Prostate gland (tissue), 2 donors: ENCODE measurements around the gene IWS1. TPM values are rescaled to one million over a fixed set of nuclear protein-coding genes. Genes with fewer than 3 reads are reported as not detected.

Experiments used
- DNase-seq: peaks from one replicate; pipeline ENCODE4 v3.0.0-alpha.2; 2019; ENCODE audit warnings: low spot score
- H3K27ac ChIP-seq, 2 donors: fragments of 200-600 bp; sonication (generic); 2 replicates each; pipeline ENCODE4 v1.5.1; 2017 to 2019
- H3K27me3 ChIP-seq: fragments of 200-600 bp; sonication (generic); replicated peaks from 2 replicates; pipeline ENCODE4 v1.5.1; 2019; ENCODE audit not compliant: insufficient read depth
- H3K36me3 ChIP-seq, 2 donors: fragments of 200-600 bp; sonication (generic); 1 replicate in 1 of 2; 2 replicates in 1 of 2; pipeline versions ENCODE4 v1.5.1 to v1.8.1; 2017 to 2019
- H3K4me1 ChIP-seq: fragments of 200-600 bp; sonication (generic); replicated peaks from 2 replicates; pipeline ENCODE4 v1.5.1; 2019
- H3K4me3 ChIP-seq, 2 donors: fragments of 200-600 bp; sonication (generic); 2 replicates each; pipeline ENCODE4 v1.5.1; 2017 to 2019
- H3K9me3 ChIP-seq: fragments of 200-600 bp; sonication (generic); 2 replicates; pipeline ENCODE4 v1.5.1; 2017
- POLR2A ChIP-seq: fragments of 450-650 bp; IDR thresholded peaks from one replicate; pipeline ENCODE4 v1.6.1; 2016; ENCODE audit warnings: antibody characterized with exemption, mild to moderate bottlenecking
- POLR2AphosphoS5 ChIP-seq: sonication (generic); formaldehyde crosslinking; IDR thresholded peaks from one replicate; pipeline ENCODE4 v1.6.1; 2017; ENCODE audit warnings: antibody characterized with exemption
- WGBS: methylation state at CpG from one replicate; pipeline ENCODE4 v1.1.5; 2018; 5-methylcytosine and 5-hydroxymethylcytosine counted together
- intact Hi-C: fragments of 100-400 bp; cut with DNase I; formaldehyde crosslinking; loops from one replicate; pipeline ENCODE4 v1.14.2; 2022
- total RNA-seq, 2 donors: library from RNA; depleted of rRNA; stranded (reverse); fragments of >200 nt; gene quantifications; one replicate each; pipeline ENCODE4 v1.1.0, GENCODE V29; 2016
- TF ChIP-seq, protein P1 (sequence below), 4 experiments: fragments of 200-600 bp in 2 of 4; fragments of 450-650 bp in 2 of 4; sonication (generic) in 2 of 4; IDR thresholded peaks; 1 replicate in 3 of 4; 2 replicates in 1 of 4; pipeline ENCODE4 v1.5.1; 2016 to 2019; ENCODE audit warnings: antibody characterized with exemption in 4 of 4, mild to moderate bottlenecking in 2 of 4, moderate library complexity in 2 of 4

IWS1 gene
- total RNA-seq, 2 donors from 2014 or later = 36.6 to 42.3 TPM

DNA sequence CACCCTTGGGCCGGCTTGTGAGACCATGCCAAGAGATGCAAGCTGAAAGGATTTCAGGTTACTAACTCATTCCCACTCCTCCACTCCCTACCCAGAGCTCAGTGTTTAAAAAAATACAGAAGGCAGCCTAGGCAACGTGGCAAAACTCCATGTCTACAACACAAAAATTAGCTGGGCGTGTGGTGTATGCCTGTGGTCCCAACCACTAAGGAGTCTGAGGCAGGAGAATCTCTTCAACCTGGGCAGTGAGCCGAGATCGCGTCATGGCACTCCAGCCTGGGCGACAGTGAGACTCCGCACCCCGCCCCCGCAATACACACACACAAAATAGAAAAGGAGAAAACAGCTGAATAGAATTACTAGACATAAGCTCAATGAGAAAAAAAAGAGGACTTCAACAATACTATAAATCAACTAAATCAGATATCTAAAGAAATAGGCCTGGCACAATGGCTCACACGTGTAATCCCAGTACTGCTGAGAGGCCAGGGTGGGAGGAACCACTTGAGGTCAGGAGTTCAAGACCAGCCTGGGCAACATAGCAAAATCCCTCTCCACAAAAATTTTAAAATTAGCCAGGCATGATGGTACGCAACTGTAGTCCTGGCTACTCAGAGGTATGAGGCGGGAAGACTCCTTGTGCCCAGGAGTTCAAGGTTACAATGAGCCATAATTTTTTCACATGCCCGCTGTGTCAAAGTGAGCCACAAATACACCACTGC lies 10.1 kb downstream of the IWS1 start:
- DNase-seq = no peak
- WGBS = 71% methylated on average over 14 of the region's 14 CpGs
- intact Hi-C loops = no loop called here
- Histone ChIP-seq H3K36me3 (no peaks in the 10 kb centered on the region), H3K9me3 (no peaks in the 10 kb centered on the region), H3K27me3 (no peaks in the 10 kb centered on the region), H3K4me3 (no peak overlapping the region), H3K4me1 (no peaks in the 10 kb centered on the region), H3K27ac (no peak overlapping the region)
- TF ChIP-seq POLR2AphosphoS5 = no peak
- TF ChIP-seq, protein P1, sequence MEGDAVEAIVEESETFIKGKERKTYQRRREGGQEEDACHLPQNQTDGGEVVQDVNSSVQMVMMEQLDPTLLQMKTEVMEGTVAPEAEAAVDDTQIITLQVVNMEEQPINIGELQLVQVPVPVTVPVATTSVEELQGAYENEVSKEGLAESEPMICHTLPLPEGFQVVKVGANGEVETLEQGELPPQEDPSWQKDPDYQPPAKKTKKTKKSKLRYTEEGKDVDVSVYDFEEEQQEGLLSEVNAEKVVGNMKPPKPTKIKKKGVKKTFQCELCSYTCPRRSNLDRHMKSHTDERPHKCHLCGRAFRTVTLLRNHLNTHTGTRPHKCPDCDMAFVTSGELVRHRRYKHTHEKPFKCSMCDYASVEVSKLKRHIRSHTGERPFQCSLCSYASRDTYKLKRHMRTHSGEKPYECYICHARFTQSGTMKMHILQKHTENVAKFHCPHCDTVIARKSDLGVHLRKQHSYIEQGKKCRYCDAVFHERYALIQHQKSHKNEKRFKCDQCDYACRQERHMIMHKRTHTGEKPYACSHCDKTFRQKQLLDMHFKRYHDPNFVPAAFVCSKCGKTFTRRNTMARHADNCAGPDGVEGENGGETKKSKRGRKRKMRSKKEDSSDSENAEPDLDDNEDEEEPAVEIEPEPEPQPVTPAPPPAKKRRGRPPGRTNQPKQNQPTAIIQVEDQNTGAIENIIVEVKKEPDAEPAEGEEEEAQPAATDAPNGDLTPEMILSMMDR (IDR thresholded peaks at IDR 0.05) = no peak
- no peak for TF ChIP-seq POLR2A

DNA sequence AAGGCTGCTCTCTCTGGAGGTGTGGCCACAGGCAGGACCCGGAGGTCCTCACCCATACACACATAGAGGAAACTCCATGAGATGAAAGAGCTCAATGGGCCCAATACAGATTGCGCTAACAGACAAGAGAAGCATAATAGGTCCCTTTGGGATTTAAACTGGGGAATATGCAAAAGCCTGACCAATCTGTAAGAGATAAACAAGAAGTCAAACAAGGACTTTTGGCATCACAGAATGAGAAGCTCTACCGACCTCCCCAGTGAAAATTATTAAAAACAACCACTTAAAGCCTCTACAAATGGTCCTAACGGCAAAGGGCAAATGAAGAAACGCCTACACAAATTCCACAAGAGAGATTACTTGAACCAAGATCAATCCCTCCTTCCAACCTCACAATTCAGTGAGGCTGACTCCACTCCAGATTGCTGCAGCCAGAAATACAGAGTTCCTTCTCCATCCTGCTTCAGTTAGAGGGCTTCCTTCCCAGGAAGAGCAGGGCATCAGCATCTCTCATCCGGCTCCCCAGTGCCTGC lies 10.8 kb downstream of the IWS1 start:
- Histone ChIP-seq H3K4me3 (no peak overlapping the region), H3K4me1 (no peaks in the 10 kb centered on the region), H3K27me3 (no peaks in the 10 kb centered on the region), H3K27ac (no peak overlapping the region), H3K9me3 (no peaks in the 10 kb centered on the region), H3K36me3 (no peaks in the 10 kb centered on the region)
- WGBS = 65% methylated on average over 6 of the region's 6 CpGs
- DNase-seq = no peak
- intact Hi-C loops = no loop called here
- TF ChIP-seq POLR2A (no peak), POLR2AphosphoS5 (no peak)
- TF ChIP-seq, protein P1 (IDR thresholded peaks at IDR 0.05) = no peak

DNA sequence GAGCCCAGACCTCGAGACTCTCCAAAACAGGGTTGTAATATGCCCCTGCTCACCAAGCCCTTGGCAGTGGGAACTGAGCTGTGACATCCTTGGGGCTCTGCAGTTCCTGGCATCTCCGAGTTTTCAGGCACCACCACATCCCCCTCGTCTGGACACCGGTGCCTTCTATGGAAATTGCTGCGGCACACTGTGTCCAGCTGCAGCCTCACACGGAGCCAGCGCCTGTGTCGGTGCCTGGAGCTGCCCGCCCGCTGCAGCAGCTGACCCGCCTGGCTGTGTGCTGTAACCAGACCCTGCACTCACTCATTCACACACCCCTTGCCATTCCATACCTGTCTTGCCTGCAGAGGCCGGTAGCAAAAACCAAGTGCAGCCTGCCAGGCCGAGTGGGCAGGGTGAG lies 11.8 kb downstream of the IWS1 start:
- H3K4me3 ChIP-seq = no peak overlapping the region
- 84% methylated on average over 13 of the region's 13 CpGs for WGBS
- intact Hi-C loops = no loop called here
- no peaks in the 10 kb centered on the region for H3K36me3 ChIP-seq
- DNase-seq = no peak
- no peaks in the 10 kb centered on the region for H3K9me3 ChIP-seq
- TF ChIP-seq POLR2A (no peak), POLR2AphosphoS5 (no peak)
- TF ChIP-seq, protein P1 (IDR thresholded peaks at IDR 0.05) = no peak
- H3K27me3 ChIP-seq = no peaks in the 10 kb centered on the region
- H3K27ac ChIP-seq = no peak overlapping the region
- no peaks in the 10 kb centered on the region for H3K4me1 ChIP-seq

DNA sequence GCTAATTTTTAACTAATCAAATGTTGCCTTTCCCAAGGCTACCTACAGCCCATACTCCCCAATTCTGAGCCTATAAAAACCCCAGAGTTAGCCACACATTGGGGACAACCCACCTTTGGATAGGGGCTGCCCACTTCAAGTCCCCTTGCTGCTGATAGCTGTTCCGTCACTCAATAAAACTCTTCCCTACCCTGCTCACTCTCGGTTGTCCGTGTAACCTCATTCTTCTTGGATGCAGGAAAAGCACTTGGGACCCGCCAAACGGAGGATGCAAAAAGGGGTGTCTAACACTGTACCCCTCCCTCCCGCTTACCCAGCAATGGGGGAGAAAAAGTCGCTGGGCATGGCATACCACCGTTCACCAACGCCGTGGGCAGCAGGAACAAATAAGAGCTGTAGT lies 12.2 kb downstream of the IWS1 start:
- Histone ChIP-seq H3K27me3 (no peaks in the 10 kb centered on the region), H3K4me1 (no peaks in the 10 kb centered on the region), H3K27ac (no peak overlapping the region), H3K9me3 (no peaks in the 10 kb centered on the region), H3K4me3 (no peak overlapping the region), H3K36me3 (no peaks in the 10 kb centered on the region)
- intact Hi-C loops = no loop called here
- TF ChIP-seq, protein P1 (IDR thresholded peaks at IDR 0.05) = no peak
- WGBS = 81% methylated on average over 10 of the region's 10 CpGs
- DNase-seq = no peak

DNA sequence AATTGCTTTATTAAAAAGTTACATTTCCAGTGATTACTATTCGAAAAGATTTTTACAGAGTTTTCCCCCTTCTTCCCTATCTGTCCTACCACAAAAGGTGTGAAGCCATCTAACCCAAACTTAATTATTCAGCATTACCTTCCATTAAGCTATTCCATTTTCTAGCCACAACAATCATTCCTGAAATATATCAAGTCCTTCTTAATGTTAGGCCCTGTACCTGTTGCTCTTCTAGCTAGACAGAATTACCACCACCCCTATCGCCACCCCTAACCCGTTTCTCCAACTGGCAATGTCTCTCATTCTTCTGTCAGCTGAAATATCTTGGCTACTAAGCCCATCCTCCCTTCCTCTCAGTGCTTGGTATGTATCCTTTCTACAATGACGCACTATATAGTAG lies 13.9 kb downstream of the IWS1 start:
- no peak overlapping the region for H3K27ac ChIP-seq
- TF ChIP-seq, protein P1 (IDR thresholded peaks at IDR 0.05) = no peak
- no peak for TF ChIP-seq POLR2AphosphoS5
- TF ChIP-seq POLR2A = no peak
- no peak overlapping the region for H3K4me3 ChIP-seq
- intact Hi-C loops = no loop called here
- 89% methylated on average over 4 of the region's 4 CpGs for WGBS
- H3K9me3 ChIP-seq = no peaks in the 10 kb centered on the region
- no peaks in the 10 kb centered on the region for H3K4me1 ChIP-seq
- H3K36me3 ChIP-seq = no peaks in the 10 kb centered on the region
- DNase-seq = no peak
- H3K27me3 ChIP-seq = no peaks in the 10 kb centered on the region
